H9 (cell line): ENCODE results near the gene FBXL20. TPM values are rescaled to one million over a fixed set of nuclear protein-coding genes. Genes with fewer than 3 reads are reported as not detected.

Experiments
- DNase-seq: peaks from one replicate; pipeline ENCODE4 v3.0.0-alpha.2; 2017
- H2AFZ ChIP-seq: one replicate; pipeline ENCODE4 v1.6.1; 2013; ENCODE audit warnings: mild to moderate bottlenecking, low read length, control low read depth, moderate library complexity
- H2AK5ac ChIP-seq: 2 replicates; pipeline ENCODE4 v1.6.1; 2013; ENCODE audit warnings: low read length, control low read depth, mixed read lengths; ENCODE audit not compliant: insufficient read length
- H2BK120ac ChIP-seq: one replicate; pipeline ENCODE4 v1.6.1; 2013; ENCODE audit warnings: low read depth, mild to moderate bottlenecking, low read length, control low read depth, inconsistent platforms; ENCODE audit not compliant: poor library complexity, severe bottlenecking
- H2BK12ac ChIP-seq: 2 replicates; pipeline ENCODE4 v1.6.1; 2013; ENCODE audit warnings: low read length, control low read depth, mixed read lengths, low read depth; ENCODE audit not compliant: insufficient read length
- H2BK15ac ChIP-seq: 2 replicates; pipeline ENCODE4 v1.6.1; 2013; ENCODE audit warnings: low read depth, low read length, control low read depth
- H2BK20ac ChIP-seq: one replicate; pipeline ENCODE4 v1.6.1; 2013; ENCODE audit warnings: low read depth, mild to moderate bottlenecking, low read length, control low read depth, inconsistent platforms; ENCODE audit not compliant: poor library complexity, severe bottlenecking
- H2BK5ac ChIP-seq: 2 replicates; pipeline ENCODE4 v1.6.1; 2013; ENCODE audit warnings: low read length, control low read depth, mixed read lengths; ENCODE audit not compliant: insufficient read length
- H3K14ac ChIP-seq: 2 replicates; pipeline ENCODE4 v1.6.1; 2013; ENCODE audit warnings: low read length, control low read depth; ENCODE audit not compliant: insufficient read depth
- H3K18ac ChIP-seq: 2 replicates; pipeline ENCODE4 v1.6.1; 2013; ENCODE audit warnings: low read depth, mild to moderate bottlenecking, mixed read lengths, low read length, control low read depth; ENCODE audit not compliant: insufficient read length
- H3K23ac ChIP-seq: 2 replicates; pipeline ENCODE4 v1.6.1; 2013; ENCODE audit warnings: low read length, control low read depth, mixed read lengths, low read depth; ENCODE audit not compliant: insufficient read length
- H3K23me2 ChIP-seq: 2 replicates; pipeline ENCODE4 v1.6.1; 2013; ENCODE audit warnings: low read depth, mild to moderate bottlenecking, mixed read lengths, low read length, control low read depth; ENCODE audit not compliant: insufficient read length, poor library complexity, severe bottlenecking
- H3K27ac ChIP-seq: 2 replicates; pipeline ENCODE4 v1.5.1; 2013; ENCODE audit warnings: low read length, control low read depth, mixed read lengths, low read depth; ENCODE audit not compliant: insufficient read length
- H3K27me3 ChIP-seq: 2 replicates; pipeline ENCODE4 v1.6.1; 2013; ENCODE audit warnings: low read length, control low read depth, inconsistent platforms; ENCODE audit not compliant: insufficient read depth
- H3K4ac ChIP-seq: 2 replicates; pipeline ENCODE4 v1.6.1; 2013; ENCODE audit warnings: low read depth, mild to moderate bottlenecking, control low read depth, inconsistent platforms, low read length, moderate library complexity
- H3K4me1 ChIP-seq: 2 replicates; pipeline ENCODE4 v1.6.1; 2013; ENCODE audit warnings: low read length, control low read depth, inconsistent platforms; ENCODE audit not compliant: insufficient read depth
- H3K4me2 ChIP-seq: 2 replicates; pipeline ENCODE4 v1.6.1; 2013; ENCODE audit warnings: low read length, control low read depth, mixed read lengths; ENCODE audit not compliant: insufficient read length, insufficient read depth
- H3K56ac ChIP-seq: 2 replicates; pipeline ENCODE4 v1.6.1; 2013; ENCODE audit warnings: low read depth, mild to moderate bottlenecking, mixed read lengths, low read length, control low read depth; ENCODE audit not compliant: insufficient read length
- H3K79me1 ChIP-seq: 2 replicates; pipeline ENCODE4 v1.6.1; 2013; ENCODE audit warnings: low read depth, mild to moderate bottlenecking, moderate library complexity, low read length, control low read depth, inconsistent platforms; ENCODE audit not compliant: insufficient read depth, poor library complexity, severe bottlenecking
- H3K79me2 ChIP-seq: 2 replicates; pipeline ENCODE4 v1.6.1; 2013; ENCODE audit warnings: low read length, control low read depth, inconsistent platforms; ENCODE audit not compliant: insufficient read depth
- H3K9ac ChIP-seq: 2 replicates; pipeline ENCODE4 v1.6.1; 2013; ENCODE audit warnings: low read length, control low read depth, mixed read lengths; ENCODE audit not compliant: insufficient read length; ENCODE audit errors: extremely low read depth
- H3K9me3 ChIP-seq: one replicate; pipeline ENCODE4 v1.6.1; 2013; ENCODE audit warnings: low read depth, low read length, inconsistent platforms; ENCODE audit not compliant: control insufficient read depth
- H3T11ph ChIP-seq: one replicate; pipeline ENCODE4 v1.6.1; 2013; ENCODE audit warnings: mild to moderate bottlenecking, low read length, control low read depth, inconsistent platforms
- H4K20me1 ChIP-seq: one replicate; pipeline ENCODE4 v1.6.1; 2013; ENCODE audit not compliant: control insufficient read depth, insufficient read length, insufficient read depth
- H4K5ac ChIP-seq: 2 replicates; pipeline ENCODE4 v1.6.1; 2013; ENCODE audit warnings: low read depth, mild to moderate bottlenecking, mixed read lengths, low read length, control low read depth; ENCODE audit not compliant: insufficient read length
- H4K8ac ChIP-seq: replicated peaks from 2 replicates; pipeline ENCODE4 v1.6.1; 2013; ENCODE audit warnings: low read length, control low read depth, mixed read lengths, low read depth; ENCODE audit not compliant: insufficient read length
- H4K91ac ChIP-seq: 2 replicates; pipeline ENCODE4 v1.6.1; 2013; ENCODE audit warnings: low read depth, mild to moderate bottlenecking, moderate library complexity, mixed read lengths, low read length, control low read depth; ENCODE audit not compliant: insufficient read length
- H3K27ac Mint-ChIP-seq, 3 experiments: 2 replicates in 2 of 3; 3 replicates in 1 of 3; pipeline ENCODE4 v1.8.0; 2020 to 2021; ENCODE audit warnings: mixed read lengths in 3 of 3, mild to moderate bottlenecking in 1 of 3, moderate library complexity in 1 of 3
- H3K27me3 Mint-ChIP-seq: 2 replicates; pipeline ENCODE4 v1.8.0; 2021; ENCODE audit warnings: low read depth, mild to moderate bottlenecking, moderate library complexity, mixed read lengths
- H3K36me3 Mint-ChIP-seq, 3 experiments: 2 replicates in 2 of 3; 3 replicates in 1 of 3; pipeline ENCODE4 v1.8.0; 2020 to 2021; ENCODE audit warnings: low read depth in 3 of 3, mixed read lengths in 3 of 3; ENCODE audit not compliant: insufficient read depth in 1 of 3
- H3K4me1 Mint-ChIP-seq, 2 experiments: 2 replicates each; pipeline ENCODE4 v1.8.0; 2020; ENCODE audit warnings: mixed read lengths in 2 of 2
- H3K4me3 Mint-ChIP-seq, 2 experiments: 2 replicates in 1 of 2; 3 replicates in 1 of 2; pipeline ENCODE4 v1.8.0; 2020 to 2021; ENCODE audit warnings: mild to moderate bottlenecking in 2 of 2, mixed read lengths in 2 of 2, moderate library complexity in 1 of 2
- H3K9me3 Mint-ChIP-seq, 2 experiments: 2 replicates in 1 of 2; 3 replicates in 1 of 2; pipeline ENCODE4 v1.8.0; 2020; ENCODE audit warnings: mild to moderate bottlenecking in 2 of 2, mixed read lengths in 2 of 2, moderate library complexity in 1 of 2
- CTCF ChIP-seq: fragments of 200-600 bp; sonication (generic); conservative IDR thresholded peaks from 3 replicates; pipeline ENCODE4 v1.8.0; 2021; ENCODE audit warnings: antibody characterized with exemption, mild to moderate bottlenecking
- WGBS: extraction: QIAGEN DNeasy Blood & Tissue Kit; methylation state at CpG from one replicate; pipeline ENCODE4 v1.1.7; 2013; ENCODE audit warnings: missing lambda C conversion rate, low lambda C conversion rate, mixed read lengths; ENCODE audit not compliant: insufficient read length; ENCODE audit errors: extremely low coverage; 5-methylcytosine and 5-hydroxymethylcytosine counted together
- total RNA-seq: library from RNA; stranded (reverse); gene quantifications from 2 replicates; pipeline ENCODE4 v1.2.1, GENCODE V29; 2021

The FBXL20 gene
- total RNA-seq, 1 experiment from 2014 or later, result 18.4 TPM

GRCh38 chr17:39205112-39205526 is 196.3 kb downstream of the FBXL20 start:
- no peak overlapping the region for H3K14ac ChIP-seq
- H4K8ac ChIP-seq, result no peak overlapping the region
- H2AK5ac ChIP-seq, result no peak overlapping the region
- H4K20me1 ChIP-seq, result no peaks in the 10 kb centered on the region
- H3K79me2 ChIP-seq, result peaks cover 3% of the 10 kb centered on the region; the same call in 1 of the 2 replicates
- H3K27ac ChIP-seq, result no peak overlapping the region
- H2BK15ac ChIP-seq, result no peak overlapping the region
- peaks cover 39 to 52% (median 49%) of the 10 kb centered on the region in 3 experiments for H3K36me3 Mint-ChIP-seq
- no peak overlapping the region for H3K4me3 Mint-ChIP-seq
- H4K5ac ChIP-seq, result no peak overlapping the region
- H3K4ac ChIP-seq, result no peak overlapping the region
- no peak overlapping the region for H3K23ac ChIP-seq
- no peak for TF ChIP-seq CTCF
- no peak overlapping the region for H2AFZ ChIP-seq
- no peak overlapping the region for H3K9ac ChIP-seq
- no peak overlapping the region for H3T11ph ChIP-seq
- no peak overlapping the region for H3K18ac ChIP-seq
- no peak overlapping the region for H2BK5ac ChIP-seq
- no peak overlapping the region for H3K56ac ChIP-seq
- H3K23me2 ChIP-seq, result peaks cover 8% of the 10 kb centered on the region
- no peak overlapping the region for H2BK12ac ChIP-seq
- no peaks in the 10 kb centered on the region for H3K79me1 ChIP-seq
- no peak overlapping the region for H2BK20ac ChIP-seq
- H3K4me1 Mint-ChIP-seq, result peaks cover 22 to 41% of the 10 kb centered on the region in 2 experiments
- peaks cover 0 to 2% of the 10 kb centered on the region in 2 experiments; a peak in 1 of 5 replicates for H3K9me3 Mint-ChIP-seq
- peaks cover 4% of the 10 kb centered on the region for H3K27me3 Mint-ChIP-seq
- no peak overlapping the region for H2BK120ac ChIP-seq
- H3K27ac Mint-ChIP-seq, result peak overlapping the region in 1 of 3 experiments; percentile 97; a peak in 2 of 7 replicates
- H3K4me2 ChIP-seq, result no peak overlapping the region
- H3K9me3 ChIP-seq, result no peaks in the 10 kb centered on the region
- WGBS, result no CpG with 5 or more reads among the region's 3 CpGs
- H3K27me3 ChIP-seq, result no peaks in the 10 kb centered on the region
- no peaks in the 10 kb centered on the region; the same call in 1 of the 2 replicates for H3K4me1 ChIP-seq
- no peak for DNase-seq
- no peak overlapping the region for H4K91ac ChIP-seq
